ENCODE data around the gene VTCN1. TPM values are rescaled to one million over a fixed set of nuclear protein-coding genes. Genes with fewer than 3 reads are reported as not detected.
"Not testable (repeated sequence)": the region's sequence is repeated elsewhere in the genome, so short reads cannot be mapped to it uniquely, and the experiment has no call there.

The VTCN1 gene, protein sequence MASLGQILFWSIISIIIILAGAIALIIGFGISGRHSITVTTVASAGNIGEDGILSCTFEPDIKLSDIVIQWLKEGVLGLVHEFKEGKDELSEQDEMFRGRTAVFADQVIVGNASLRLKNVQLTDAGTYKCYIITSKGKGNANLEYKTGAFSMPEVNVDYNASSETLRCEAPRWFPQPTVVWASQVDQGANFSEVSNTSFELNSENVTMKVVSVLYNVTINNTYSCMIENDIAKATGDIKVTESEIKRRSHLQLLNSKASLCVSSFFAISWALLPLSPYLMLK
- polyA plus RNA-seq (ENCODE audit: insufficient read length in 3 of 3) = 10 to 100 TPM; 20.5 to 32.3 (median 28.2) TPM

GRCh38 chr1:117210831-117211261 is at the start of gene VTCN1:
TSS of gene VTCN1 (minus strand) at chr1:117210927. CDS start at chr1:117210855, 72 bp downstream.
- no peak for DNase-seq (ENCODE audit: low read depth in 3 of 3, low spot score in 2 of 3)

GRCh38 chr1:117258791-117259190 is 48.1 kb upstream of the VTCN1 start:
- no peak for DNase-seq (ENCODE audit: low read depth in 3 of 3, low spot score in 2 of 3)

DNA sequence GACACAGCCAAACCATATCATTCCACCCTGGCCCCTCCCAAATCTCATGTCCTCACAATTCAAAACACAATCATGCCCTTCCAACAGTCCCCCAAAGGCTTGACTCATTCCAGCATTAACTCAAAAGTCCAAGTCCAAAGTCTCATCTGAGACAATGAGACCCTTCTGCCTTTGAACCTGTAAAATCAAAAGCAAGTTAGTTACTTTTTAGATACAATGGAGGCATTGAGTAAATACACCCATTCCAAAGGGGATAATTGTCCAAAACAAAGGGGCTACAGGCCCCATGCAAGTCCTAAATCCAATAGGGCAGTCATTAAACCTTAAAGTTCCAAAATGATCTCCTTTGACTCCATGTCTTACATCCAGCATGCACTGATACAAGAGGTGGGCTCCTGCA is 47.3 kb upstream of the VTCN1 start:
- DNase-seq (ENCODE audit: low read depth in 3 of 3, low spot score in 2 of 3) = not testable (repeated sequence)

DNA sequence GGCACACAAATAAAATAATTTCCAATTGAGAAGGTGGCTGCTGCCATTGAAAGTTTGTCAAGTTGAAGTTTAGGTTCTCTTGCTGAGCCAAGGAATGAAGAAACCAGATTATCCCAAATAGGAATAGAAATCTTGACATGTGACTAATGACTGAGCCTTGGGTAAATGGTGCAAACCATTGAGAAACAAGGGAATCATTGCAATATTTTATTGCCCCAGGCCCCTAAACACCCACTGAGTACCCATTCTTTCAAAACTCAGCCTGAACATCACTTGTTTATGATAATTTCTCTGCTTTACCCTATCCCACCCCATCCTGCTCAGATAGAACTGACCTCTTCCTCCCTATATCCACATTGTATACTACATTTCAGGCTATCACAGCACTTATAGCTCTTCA is 46.6 kb upstream of the VTCN1 start:
- no peak for DNase-seq (ENCODE audit: low read depth in 3 of 3, low spot score in 2 of 3)

DNA sequence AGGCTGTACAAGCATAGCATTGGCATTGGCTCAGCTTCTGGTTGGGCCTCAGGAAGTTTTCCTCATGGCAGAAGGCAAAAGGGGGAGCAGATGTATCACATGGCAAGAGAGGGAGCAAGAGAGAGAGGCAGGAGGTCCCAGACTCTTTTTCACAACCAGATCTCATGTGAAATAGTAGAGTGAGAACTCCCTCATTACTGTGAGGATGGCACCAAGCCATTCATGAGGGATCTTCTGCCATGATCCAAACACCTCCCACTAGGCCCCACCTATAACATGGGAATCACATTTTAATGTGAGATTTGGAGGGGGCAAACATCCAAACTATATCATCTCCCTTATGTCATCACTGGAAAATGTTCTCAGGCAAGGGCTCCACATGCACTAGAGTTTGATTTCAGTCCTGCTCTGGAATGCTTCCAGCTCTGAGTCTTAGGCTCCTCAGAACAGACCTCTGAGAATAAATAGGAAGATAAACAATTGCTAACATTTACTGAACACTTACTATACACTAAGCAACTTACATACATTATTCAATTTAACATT is 39.4 kb upstream of the VTCN1 start:
- DNase-seq (ENCODE audit: low read depth in 3 of 3, low spot score in 2 of 3) = no peak

DNA sequence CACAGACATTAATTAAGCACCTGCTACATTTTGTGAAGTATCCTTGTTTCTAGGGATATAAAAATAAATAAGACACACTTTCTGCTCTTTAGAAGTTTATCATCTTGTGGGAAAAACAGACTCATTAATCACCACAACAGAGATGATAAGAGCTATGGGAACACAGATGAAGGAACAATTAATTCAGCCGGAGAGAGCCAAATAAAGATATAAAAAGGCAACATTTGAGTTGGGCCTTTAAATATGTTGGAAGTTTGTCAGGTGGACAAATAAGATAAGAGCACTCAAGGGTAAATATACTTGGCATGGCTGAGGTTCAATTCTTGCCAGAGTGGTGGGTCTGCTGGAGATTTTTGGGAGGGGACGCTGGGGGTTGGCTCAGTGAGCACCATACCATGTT is 34.2 kb upstream of the VTCN1 start:
- no peak for DNase-seq (ENCODE audit: low read depth in 3 of 3, low spot score in 2 of 3)

- DNase-seq (ENCODE audit: low read depth in 3 of 3, low spot score in 2 of 3) = no peak
These were observed 33.6 kb upstream of the VTCN1 start for GRCh38 chr1:117244306-117244705.

- DNase-seq (ENCODE audit: low read depth in 3 of 3, low spot score in 2 of 3) = no peak
These were observed 30.8 kb upstream of the VTCN1 start for GRCh38 chr1:117241512-117241911.

DNA sequence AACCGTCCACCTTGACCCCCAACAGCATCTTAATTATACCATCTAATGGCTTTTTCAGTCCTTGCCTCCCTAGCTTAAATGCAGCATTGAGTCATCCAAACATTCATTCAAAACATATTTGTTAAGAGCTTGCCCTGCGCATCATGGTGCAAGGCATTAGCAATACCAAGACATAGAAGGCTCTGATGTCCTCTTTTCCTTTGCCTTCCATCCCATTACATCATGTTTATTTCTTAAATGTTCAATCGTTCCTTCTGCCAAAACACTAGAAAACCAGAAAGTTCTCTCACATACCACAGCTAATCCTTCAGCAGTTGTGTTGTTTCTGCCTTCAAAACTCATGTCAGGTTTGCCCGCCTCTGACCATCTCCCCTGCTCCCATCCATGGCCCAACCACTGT is 29.8 kb upstream of the VTCN1 start:
- no peak for DNase-seq (ENCODE audit: low read depth in 3 of 3, low spot score in 2 of 3)

- no peak for DNase-seq (ENCODE audit: low read depth in 3 of 3, low spot score in 2 of 3)
These were observed 28.7 kb upstream of the VTCN1 start for GRCh38 chr1:117239467-117239866.

DNA sequence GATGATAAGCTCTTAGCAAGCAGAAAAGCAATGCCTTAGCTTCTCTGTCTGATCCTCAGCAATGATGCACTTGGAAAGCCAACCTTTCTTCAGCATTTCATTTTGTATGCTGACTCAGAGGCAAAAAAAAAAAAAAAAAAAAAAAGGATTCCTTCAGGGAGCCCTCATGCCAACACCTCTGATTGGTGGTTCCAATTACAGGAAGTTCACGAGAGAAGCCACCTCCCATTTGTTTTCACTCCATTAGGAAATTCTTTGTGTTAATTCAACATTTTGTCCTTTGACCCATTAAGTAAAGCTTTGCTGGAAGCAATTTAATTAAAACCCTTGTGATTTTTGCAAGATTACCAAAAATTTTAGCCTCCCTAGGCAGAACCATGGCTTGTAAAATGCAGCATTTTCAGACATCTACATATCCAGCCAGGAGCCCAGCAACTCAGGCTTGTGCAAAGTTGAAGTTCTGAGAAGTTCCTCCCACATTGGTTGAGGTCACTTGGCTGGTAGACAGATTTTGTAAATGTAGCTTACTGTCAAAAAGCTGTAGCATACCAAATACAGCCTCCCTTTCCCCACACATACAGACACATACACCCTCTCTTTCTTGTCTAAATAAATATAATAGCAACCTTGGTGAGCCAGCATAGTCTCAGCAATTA is 27.1 kb upstream of the VTCN1 start:
- peak in 1 of 3 donors; percentile 27 for DNase-seq (ENCODE audit: low read depth in 3 of 3, low spot score in 2 of 3)

- no peak for DNase-seq (ENCODE audit: low read depth in 3 of 3, low spot score in 2 of 3)
These were observed 25.2 kb upstream of the VTCN1 start for GRCh38 chr1:117235863-117236465.

- DNase-seq (ENCODE audit: low read depth in 3 of 3, low spot score in 2 of 3) = no peak
These were observed 21.8 kb upstream of the VTCN1 start for GRCh38 chr1:117232531-117232930.

DNA sequence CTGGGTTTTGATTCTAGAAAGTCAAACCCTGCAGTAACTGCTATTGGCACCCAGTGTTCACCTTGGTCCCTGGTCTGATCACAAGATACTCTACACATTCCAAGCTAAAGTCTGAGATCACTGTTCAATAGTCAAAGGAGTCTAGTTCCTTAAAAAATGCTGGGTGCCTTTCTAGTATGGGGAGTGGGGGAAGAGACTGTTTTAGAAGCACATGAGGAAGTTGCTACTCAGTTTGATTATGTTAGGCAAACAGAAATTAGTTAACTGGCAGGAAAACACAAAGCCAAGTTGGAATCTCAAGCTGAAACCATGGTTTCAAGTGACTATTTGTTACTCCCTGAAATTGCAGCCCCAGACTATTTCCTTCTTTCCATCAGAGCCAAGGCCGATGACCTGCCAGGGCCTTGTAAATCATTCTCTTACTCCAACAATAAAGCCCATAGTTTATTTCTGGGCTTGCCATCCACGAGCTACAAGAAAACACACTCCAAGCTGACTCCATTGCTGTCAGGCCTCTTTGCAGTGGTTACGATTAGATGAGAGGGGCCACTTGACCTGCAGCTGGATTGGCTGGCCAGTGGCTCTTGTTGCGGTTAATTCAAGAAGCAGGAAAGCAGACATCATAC is 21.1 kb upstream of the VTCN1 start:
- DNase-seq (ENCODE audit: low read depth in 3 of 3, low spot score in 2 of 3) = no peak

GRCh38 chr1:117231312-117231711 is 20.6 kb upstream of the VTCN1 start:
- no peak for DNase-seq (ENCODE audit: low read depth in 3 of 3, low spot score in 2 of 3)

- no peak for DNase-seq (ENCODE audit: low read depth in 3 of 3, low spot score in 2 of 3)
These were observed 18.5 kb upstream of the VTCN1 start for GRCh38 chr1:117229217-117229616.

DNA sequence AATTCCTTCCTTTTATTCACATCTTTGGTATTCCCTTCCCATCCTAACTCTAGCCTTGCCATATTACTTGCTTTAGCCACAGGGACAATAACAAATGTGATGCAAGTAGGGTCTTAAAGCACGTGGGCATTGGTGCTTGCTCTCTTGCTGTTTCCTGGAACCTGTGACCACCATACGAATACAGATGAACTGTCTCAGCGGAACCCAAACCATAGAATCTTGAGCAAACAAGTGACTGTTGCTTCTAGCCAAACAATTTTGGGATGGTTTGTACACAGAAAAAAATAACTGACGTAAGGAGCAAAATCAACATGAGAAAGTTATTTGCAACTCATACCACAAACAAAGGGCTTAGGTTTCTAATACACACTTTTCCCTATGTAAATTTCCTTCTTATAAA is 15.2 kb upstream of the VTCN1 start:
- DNase-seq (ENCODE audit: low read depth in 3 of 3, low spot score in 2 of 3) = no peak

DNA sequence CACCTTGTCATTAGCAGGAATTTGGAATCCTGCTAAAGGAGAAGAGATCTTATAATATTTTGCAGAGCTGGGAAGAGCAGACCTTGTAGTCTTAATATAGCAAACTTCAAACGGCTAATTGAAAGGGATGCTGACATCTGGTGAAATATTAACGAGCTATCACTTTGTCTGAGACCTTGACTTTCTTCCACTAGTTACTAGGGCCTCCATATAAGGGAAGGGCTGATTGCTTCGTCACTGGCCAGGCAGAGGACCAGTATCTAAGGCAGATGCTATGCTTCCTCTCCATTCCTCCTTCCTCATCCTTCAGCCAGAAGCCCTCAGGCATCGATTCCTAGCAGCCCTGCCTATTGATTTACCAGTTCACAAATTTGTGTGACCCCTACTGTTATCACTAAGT is 6.0 kb upstream of the VTCN1 start:
- DNase-seq (ENCODE audit: low read depth in 3 of 3, low spot score in 2 of 3) = no peak

DNA sequence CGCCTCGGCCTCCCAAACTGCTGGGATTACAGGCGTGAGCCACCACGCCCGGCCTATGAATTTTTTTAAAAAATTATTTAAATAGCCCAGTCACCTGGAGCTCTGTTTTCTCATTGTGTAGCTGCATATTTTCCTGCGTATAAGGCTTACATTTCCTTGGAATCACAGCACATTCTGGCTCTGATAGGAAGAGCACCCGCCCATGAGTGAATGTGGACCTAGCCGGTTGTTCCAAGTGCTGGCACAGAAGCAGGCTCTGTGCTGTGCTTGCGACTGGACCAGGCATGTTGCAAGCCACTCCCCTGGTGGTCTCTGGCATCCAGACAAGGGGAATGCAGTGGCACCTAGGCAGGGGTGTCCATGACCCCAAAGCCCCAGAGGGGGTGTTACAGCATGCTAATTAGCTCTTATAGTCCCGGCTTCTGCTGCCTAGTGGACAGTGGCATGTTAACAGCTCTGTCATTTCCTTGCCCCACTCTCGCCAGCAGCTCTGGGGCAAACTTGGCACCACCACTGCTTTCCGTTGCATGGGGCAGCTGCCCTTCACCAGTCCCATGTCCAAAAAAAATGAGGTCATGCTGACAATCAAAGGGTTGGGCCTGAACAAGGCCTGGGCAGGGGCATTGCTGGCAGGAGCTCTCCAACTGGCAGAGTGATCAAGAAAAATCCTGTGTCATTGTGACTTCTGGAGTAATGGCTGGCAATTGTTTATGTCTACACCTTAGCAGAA is 5.2 kb upstream of the VTCN1 start:
- no peak for DNase-seq (ENCODE audit: low read depth in 3 of 3, low spot score in 2 of 3)

DNA sequence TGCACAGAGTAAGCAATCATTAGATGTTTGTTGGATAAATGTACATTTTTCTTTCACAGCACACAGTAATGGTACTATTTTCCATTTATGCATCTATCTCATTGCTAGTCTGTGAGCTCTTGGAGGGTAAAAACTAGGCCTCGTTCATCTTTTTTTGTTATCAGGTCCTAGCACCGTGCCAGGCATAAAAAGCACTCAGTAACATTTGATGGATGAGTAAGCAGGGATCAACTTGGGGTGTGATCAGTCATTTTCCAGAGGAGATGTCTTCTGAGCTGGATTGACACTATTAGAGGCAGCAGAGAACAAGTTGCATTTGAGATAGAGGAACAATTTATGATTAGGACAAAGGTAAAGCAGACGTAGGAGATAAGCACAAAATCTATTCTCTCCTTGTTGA is 4.3 kb upstream of the VTCN1 start:
- no peak for DNase-seq (ENCODE audit: low read depth in 3 of 3, low spot score in 2 of 3)

DNA sequence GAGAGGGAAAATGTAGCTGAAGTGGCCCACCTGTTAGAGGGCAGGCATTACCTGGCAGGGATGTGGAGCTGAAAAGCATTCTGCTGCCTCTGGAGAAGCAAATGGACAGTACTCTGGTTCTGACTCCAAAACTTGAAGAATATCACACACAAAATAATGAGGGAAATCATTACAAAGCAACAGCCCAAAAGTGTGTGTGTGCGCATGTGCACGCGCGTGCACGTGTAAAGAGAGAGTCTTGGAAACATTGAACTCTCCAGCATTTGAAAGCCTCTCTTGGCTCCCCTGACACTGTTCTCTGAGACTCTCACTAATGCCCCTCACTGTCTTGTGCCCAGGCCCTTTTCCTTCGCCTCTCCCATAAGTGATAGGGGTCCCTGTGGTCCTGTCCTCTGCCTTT is 2.3 kb upstream of the VTCN1 start:
- DNase-seq (ENCODE audit: low read depth in 3 of 3, low spot score in 2 of 3) = no peak

Measured in right renal cortex interstitium (tissue), 3 donors.